Hepatocyte (in vitro differentiated cells): ENCODE measurements around the gene LRMDA. TPM values are rescaled to one million over a fixed set of nuclear protein-coding genes. Genes with fewer than 3 reads are reported as not detected.

Source experiments
- DNase-seq: peaks from one replicate; pipeline ENCODE4 v3.0.0-alpha.2; 2016; ENCODE audit warnings: low spot score
- H2AFZ ChIP-seq: fragments of 200-600 bp; sonication (generic); 2 replicates; pipeline ENCODE4 v1.6.0; 2016; ENCODE audit warnings: antibody characterized with exemption, mild to moderate bottlenecking
- H3K27ac ChIP-seq: fragments of 200-600 bp; sonication (generic); 2 replicates; pipeline ENCODE4 v1.5.1; 2016; ENCODE audit warnings: mild to moderate bottlenecking
- H3K27me3 ChIP-seq: fragments of 200-600 bp; sonication (generic); 2 replicates; pipeline ENCODE4 v1.6.1; 2016
- H3K36me3 ChIP-seq: fragments of 200-600 bp; sonication (generic); replicated peaks from 2 replicates; pipeline ENCODE4 v1.5.1; 2016; ENCODE audit warnings: low read depth; ENCODE audit not compliant: insufficient read depth
- H3K4me1 ChIP-seq: fragments of 200-600 bp; sonication (generic); 2 replicates; pipeline ENCODE4 v1.5.1; 2016; ENCODE audit warnings: mild to moderate bottlenecking, moderate library complexity; ENCODE audit not compliant: insufficient read depth
- H3K4me2 ChIP-seq: fragments of 200-600 bp; sonication (generic); 2 replicates; pipeline ENCODE4 v1.6.0; 2016
- H3K4me3 ChIP-seq: fragments of 200-600 bp; sonication (generic); 2 replicates; pipeline ENCODE4 v1.5.1; 2016; ENCODE audit warnings: mild to moderate bottlenecking
- H3K79me2 ChIP-seq: fragments of 200-600 bp; sonication (generic); 2 replicates; pipeline ENCODE4 v1.6.0; 2017; ENCODE audit warnings: mild to moderate bottlenecking
- H3K9me2 ChIP-seq: fragments of 200-600 bp; sonication (generic); replicated peaks from 2 replicates; pipeline ENCODE4 v1.6.0; 2017; ENCODE audit warnings: mild to moderate bottlenecking; ENCODE audit not compliant: insufficient read depth
- H3K9me3 ChIP-seq: fragments of 200-600 bp; sonication (generic); 2 replicates; pipeline ENCODE4 v1.5.1; 2016; ENCODE audit warnings: low read depth, mild to moderate bottlenecking
- H4K20me1 ChIP-seq: fragments of 200-600 bp; sonication (generic); 2 replicates; pipeline ENCODE4 v1.6.0; 2016; ENCODE audit warnings: mild to moderate bottlenecking; ENCODE audit not compliant: insufficient read depth, poor library complexity, severe bottlenecking
- EZH2 ChIP-seq: fragments of 200-600 bp; sonication (generic); IDR thresholded peaks from 2 replicates; pipeline ENCODE4 v1.6.1; 2016; ENCODE audit warnings: antibody characterized with exemption, mild to moderate bottlenecking, borderline replicate concordance
- EZH2phosphoT487 ChIP-seq: fragments of 200-600 bp; sonication (generic); IDR thresholded peaks from one replicate; pipeline ENCODE4 v1.6.1; 2018; ENCODE audit warnings: antibody characterized with exemption, mild to moderate bottlenecking, low read depth, moderate library complexity; ENCODE audit not compliant: unreplicated experiment, severe bottlenecking
- WGBS: methylation state at CpG from one replicate; pipeline ENCODE4 v1.1.6; 2016; ENCODE audit warnings: low lambda C conversion rate; ENCODE audit errors: missing lambda C conversion rate; 5-methylcytosine and 5-hydroxymethylcytosine counted together
- polyA plus RNA-seq: library from polyadenylated mRNA; unstranded; fragments of >200 nt; fragmentation: Nextera tagmentation; extraction: Ambion mirVana; gene quantifications from 2 replicates; pipeline ENCODE4 v1.2.1, GENCODE V29; 2016
- total RNA-seq: library from RNA; depleted of rRNA; stranded (reverse); fragments of >200 nt; gene quantifications from 2 replicates; pipeline ENCODE4 v1.2.3, GENCODE V29; 2014
- TF ChIP-seq, protein P1 (sequence below): fragments of 200-600 bp; sonication (generic); IDR thresholded peaks from 2 replicates; pipeline ENCODE4 v1.5.1; 2016; ENCODE audit warnings: antibody characterized with exemption, mild to moderate bottlenecking; ENCODE audit not compliant: poor library complexity

LRMDA gene
- total and polyA plus RNA-seq, 2 experiments from 2014 or later: 5.6 to 15.7 TPM

DNA sequence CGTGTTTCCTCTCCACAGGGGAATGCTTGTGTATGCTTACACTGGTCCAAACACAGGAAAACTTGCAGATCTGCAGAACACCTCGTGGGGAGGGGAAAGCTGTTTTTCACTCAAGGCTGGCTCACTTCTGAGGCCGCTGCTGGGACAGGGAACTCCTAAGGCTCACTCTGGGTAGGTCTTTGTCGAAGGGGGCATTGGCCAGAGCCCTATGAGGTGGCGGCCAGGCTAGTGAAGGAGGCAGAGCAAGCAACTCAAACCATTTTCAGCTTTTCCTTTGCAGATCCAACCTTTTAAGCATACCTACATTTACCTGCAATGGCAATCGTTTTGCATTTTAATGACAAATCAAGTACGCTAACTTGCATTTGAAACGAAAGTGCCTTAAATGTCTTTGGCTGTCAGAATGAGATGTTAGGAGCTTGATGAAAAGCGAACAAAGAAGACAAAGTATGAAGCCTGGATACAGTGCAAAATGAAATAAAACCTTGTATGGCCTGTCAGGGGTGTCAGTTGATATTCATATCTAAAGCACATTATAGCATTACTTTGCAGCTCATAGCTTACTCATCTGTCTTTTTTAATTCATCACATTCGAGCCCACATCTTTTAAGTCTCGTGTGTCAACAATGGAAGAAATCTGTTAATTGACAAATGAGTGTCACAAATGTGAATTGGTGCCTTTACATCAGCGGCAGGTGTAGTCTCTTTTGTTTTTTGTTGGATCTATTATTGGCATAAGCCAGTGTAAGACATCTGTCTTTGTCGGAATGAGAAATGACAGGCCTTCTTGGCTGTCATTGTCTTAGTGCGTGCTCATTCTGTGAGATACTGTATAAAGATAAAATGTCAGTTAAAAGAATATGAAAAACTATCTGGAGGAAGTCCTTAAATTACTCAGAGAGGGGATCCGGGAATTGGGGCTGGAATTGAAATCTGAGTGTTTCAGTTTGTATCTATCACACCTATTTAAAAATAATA is 30.5 kb downstream of the LRMDA start:
- Histone ChIP-seq H3K79me2 (no peaks in the 10 kb centered on the region), H3K4me1 (peaks cover 13% of the 10 kb centered on the region), H3K4me2 (no peak overlapping the region), H3K9me2 (no peaks in the 10 kb centered on the region), H2AFZ (no peak overlapping the region), H3K9me3 (no peaks in the 10 kb centered on the region), H3K27ac (no peak overlapping the region), H3K27me3 (no peaks in the 10 kb centered on the region), H3K4me3 (no peak overlapping the region), H3K36me3 (no peaks in the 10 kb centered on the region), H4K20me1 (no peaks in the 10 kb centered on the region)
- 75% methylated on average over 15 of the region's 15 CpGs for WGBS
- TF ChIP-seq, protein P1, sequence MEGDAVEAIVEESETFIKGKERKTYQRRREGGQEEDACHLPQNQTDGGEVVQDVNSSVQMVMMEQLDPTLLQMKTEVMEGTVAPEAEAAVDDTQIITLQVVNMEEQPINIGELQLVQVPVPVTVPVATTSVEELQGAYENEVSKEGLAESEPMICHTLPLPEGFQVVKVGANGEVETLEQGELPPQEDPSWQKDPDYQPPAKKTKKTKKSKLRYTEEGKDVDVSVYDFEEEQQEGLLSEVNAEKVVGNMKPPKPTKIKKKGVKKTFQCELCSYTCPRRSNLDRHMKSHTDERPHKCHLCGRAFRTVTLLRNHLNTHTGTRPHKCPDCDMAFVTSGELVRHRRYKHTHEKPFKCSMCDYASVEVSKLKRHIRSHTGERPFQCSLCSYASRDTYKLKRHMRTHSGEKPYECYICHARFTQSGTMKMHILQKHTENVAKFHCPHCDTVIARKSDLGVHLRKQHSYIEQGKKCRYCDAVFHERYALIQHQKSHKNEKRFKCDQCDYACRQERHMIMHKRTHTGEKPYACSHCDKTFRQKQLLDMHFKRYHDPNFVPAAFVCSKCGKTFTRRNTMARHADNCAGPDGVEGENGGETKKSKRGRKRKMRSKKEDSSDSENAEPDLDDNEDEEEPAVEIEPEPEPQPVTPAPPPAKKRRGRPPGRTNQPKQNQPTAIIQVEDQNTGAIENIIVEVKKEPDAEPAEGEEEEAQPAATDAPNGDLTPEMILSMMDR: no peak
- TF ChIP-seq EZH2phosphoT487 (no peak), EZH2 (no peak)
- no peak for DNase-seq

DNA sequence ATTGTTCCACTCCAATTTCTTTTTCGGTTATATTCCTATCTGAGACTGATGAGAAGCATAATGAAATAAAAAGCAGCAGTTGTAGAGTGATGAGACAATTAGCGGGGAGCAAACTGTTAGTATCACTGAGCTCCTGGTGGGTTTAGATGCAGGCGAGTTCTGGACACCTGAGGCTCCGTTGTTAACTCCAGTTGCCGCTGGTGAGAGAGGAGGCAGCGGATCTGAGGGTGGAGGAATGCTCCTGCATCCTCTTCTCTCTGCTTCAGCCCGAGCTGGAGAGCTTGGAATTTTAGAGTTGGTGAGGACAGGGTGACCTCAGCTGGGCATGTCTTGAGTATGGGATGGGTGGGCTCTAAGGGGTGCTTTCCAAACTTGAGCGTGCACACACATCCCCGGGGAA is 31.4 kb downstream of the LRMDA start:
- H4K20me1 ChIP-seq: no peaks in the 10 kb centered on the region
- WGBS: 93% methylated on average over 8 of the region's 9 CpGs
- no peaks in the 10 kb centered on the region for H3K36me3 ChIP-seq
- no peak overlapping the region for H3K27ac ChIP-seq
- DNase-seq: no peak
- no peaks in the 10 kb centered on the region for H3K9me2 ChIP-seq
- TF ChIP-seq EZH2phosphoT487: no peak
- no peak for TF ChIP-seq EZH2
- H3K9me3 ChIP-seq: no peaks in the 10 kb centered on the region
- H3K4me2 ChIP-seq: no peak overlapping the region
- H3K4me3 ChIP-seq: no peak overlapping the region
- H3K27me3 ChIP-seq: no peaks in the 10 kb centered on the region
- H3K4me1 ChIP-seq: peaks cover 13% of the 10 kb centered on the region
- H2AFZ ChIP-seq: no peak overlapping the region
- no peaks in the 10 kb centered on the region for H3K79me2 ChIP-seq

DNA sequence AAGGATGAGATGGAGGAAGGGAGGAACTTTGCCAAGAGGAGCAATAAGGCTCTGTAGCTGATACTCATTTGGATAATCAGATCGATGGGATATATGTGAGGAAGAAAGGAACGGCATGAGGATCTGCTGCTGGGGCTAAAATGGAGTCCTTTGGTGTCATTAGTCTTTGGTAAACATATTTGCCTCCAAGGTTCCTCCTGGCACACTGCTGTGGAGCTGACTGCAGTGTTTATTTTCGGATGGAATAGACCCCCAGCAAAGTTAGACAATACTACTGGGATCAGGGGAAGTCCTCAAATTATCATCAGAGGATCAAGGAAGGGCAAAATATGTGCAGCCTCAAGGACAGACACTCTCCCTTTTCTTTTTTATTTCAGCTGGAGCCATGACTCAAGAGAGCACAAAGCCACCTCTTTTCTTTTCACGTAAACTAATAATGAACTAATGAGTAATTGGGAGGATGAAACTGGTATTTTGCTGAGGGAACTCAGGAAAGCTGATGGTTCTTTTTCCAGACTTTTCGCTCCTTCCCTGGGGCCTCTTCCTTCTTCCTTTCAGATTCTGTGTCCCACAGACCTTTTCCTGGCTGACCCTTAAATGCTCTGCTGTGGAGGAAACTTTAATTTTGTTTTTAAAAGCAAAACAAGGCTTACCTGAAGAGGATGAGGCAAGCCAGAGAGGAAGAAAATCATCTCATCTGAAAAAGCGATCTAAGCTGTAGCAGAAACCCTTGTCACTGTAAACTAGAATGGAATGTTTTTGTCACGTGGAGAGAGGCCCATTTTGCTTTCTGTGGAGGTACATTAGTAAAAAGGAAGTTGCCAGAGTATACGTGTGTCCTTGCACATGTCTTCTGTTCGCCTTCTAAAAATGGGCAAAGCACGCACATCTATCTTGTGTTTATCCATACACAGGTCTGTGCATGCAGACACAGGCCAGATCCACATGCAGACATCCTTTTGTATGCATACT is 33.3 kb downstream of the LRMDA start:
- H3K27ac ChIP-seq: peak overlapping the region; percentile 69

More for the DNA sequence above, 33.3 kb downstream of the LRMDA start:
- H3K4me3 ChIP-seq: no peak overlapping the region
- H4K20me1 ChIP-seq: no peaks in the 10 kb centered on the region
- H3K27me3 ChIP-seq: no peaks in the 10 kb centered on the region
- peak; percentile 25 for DNase-seq
- H3K9me2 ChIP-seq: no peaks in the 10 kb centered on the region
- H2AFZ ChIP-seq: no peak overlapping the region
- H3K4me1 ChIP-seq: peaks cover 26% of the 10 kb centered on the region
- no peak for TF ChIP-seq EZH2
- no peak for TF ChIP-seq EZH2phosphoT487
- TF ChIP-seq, protein P1: no peak
- no peaks in the 10 kb centered on the region for H3K79me2 ChIP-seq
- 56% methylated on average over 10 of the region's 10 CpGs for WGBS
- H3K9me3 ChIP-seq: no peaks in the 10 kb centered on the region
- H3K4me2 ChIP-seq: peak overlapping the region; percentile 46
- H3K36me3 ChIP-seq: no peaks in the 10 kb centered on the region
